HG03064 (cell line): Measurements from ENCODE around the gene TBX21.

Experiments used
- ATAC-seq: cut with Tn5 transposase; IDR thresholded peaks from one replicate; pipeline ENCODE4 v1.9.1; 2021; ENCODE audit warnings: low read depth; ENCODE audit not compliant: unreplicated experiment

TBX21 gene

DNA sequence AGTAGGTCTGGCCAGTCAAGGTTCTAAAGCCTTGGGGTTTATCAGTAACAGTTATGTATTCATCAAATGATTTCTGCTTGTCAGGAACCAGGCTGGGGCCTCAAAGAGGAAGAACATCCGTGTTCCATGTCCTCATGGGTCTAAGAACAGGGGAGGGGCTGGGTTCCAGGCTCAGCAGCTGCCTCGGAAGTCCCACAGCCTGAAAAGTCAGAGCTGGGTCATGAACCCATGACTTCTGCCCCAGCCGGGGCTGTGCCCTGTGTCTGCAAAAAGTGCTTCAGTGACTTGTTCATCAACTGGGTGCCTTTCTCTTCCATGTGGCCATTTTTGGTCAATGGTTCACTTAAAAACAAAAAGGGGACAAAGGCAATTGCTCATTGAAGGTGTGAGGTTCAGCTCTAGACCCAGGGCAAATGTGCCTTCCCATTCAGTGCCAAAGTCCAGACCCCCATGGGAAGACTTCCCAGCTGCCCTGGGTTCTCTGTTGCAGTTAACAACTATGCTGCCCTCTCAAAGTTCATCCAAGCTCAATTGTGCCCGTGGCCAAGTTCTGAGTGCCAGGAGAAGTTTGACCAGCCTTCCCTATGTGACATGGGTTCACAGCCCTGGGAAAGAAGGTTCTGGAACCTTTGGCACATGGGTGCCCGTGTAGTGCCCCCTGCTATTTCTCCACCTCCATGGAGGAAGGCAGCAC is 20.6 kb upstream of the TBX21 start:
- no peak for ATAC-seq

DNA sequence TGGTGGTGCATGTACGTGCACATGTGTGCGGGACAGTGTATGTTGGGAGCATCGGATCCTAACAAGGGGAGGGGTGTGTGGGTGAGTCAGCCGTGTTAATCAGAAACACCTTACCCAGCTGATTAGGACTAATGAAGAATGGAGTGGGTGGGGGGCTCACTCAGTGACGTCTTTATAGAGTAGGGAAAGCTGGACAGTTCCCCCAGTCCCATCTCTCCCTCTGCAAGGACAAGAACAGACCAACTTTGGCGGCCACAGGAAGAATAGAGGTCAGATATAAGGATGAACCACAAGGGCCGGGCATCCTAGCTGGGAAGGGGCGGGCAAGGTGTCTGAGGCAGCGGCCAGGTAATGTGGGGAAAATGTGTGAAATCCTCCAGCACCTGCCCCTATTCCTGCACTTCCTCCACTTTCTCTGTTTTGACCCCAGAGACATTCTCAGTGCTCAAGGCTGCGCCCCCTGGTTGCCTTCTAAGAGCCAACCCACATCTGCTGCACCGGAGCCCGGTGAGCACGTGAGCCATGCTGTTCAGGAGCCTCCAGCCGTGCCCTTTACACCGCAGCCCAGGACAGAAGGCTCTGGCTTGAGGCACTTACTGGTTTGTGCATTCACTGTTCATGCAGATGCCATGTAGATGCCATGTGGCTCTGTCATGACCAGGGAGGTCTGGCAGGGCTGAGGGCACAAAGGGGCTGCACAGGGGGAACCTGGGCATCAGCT is 18.9 kb upstream of the TBX21 start:
- ATAC-seq, result no peak

DNA sequence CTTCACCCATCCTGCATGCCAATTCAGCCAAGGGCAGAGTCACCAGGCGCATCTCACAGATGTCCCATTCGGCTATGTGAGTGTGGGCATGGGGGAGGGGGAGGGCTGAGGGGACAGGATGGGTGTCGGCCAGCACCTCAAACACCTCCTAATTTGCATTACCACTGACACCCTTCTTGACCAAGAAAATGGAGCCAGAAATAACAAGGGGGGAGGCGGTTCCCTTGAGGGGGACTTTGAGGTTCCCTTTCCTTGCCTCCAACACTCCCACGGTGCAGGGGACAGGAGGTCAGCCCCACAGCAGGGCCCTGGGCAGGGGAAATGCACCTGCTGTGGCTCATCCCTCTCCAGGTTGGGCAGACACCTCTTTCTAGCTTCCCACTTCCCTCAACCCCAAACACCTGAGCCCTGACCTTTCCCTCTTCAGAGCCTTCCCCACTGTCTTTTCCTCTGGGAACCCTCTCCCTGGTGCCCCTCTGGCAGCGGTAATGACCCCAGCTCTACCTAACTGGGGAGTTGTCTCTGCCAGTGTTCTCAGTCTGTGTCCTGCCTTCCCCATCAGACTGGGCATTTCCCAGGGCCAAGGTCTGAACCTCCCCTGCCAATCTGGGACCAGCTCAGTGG is 18.2 kb upstream of the TBX21 start:
- no peak for ATAC-seq

DNA sequence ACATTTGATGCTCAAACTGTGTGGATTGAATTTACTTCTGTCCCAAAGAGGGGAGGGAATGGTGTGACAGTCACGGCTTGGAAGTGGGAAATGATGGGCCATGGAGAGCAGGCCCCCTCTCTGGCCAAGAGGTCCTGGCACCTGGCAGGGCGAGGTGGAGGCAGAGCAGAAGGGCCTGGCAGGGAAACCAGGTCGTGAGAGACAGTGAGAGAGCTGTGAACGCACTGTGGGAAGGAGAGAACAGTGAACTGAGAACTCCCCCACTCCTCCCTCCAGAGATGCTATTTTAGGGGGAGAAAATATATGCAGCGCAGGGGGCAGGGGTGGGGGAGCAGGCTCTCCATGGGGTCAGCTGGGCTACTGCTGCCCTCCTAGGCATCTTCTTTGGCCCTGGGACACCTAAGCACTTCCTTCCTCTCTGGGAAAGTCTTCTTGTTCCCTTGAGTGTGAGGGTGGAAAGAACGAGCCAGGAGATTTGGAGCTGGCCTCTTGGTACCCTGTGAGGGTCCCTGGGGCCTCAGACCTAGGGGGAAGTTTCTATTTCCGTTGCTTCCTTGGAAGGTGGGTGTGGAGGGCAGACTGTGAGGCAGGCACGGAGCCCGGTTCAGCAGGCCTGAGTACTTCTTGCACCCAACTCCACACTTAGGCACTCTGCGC is 17.2 kb upstream of the TBX21 start:
- ATAC-seq, result no peak

DNA sequence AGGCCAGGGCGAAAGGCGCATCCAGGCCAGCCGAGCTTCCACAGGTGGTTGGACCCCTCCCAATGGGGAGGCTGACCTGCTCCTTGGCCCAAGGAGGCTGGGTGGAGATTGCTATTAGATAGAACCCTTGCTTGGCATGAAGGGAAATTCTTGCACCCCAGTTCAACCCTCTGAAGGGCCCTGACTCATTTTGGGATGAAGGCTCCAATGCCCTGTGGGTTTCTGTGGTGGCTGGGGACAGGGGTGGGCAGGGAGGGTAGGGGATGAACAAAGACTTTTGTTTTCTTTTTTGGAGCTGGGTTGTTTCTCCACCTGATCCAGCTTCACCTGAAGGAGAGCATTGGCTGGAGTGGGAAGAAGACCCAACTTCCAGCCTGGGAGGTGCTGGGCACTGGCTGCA is 16.7 kb upstream of the TBX21 start:
- ATAC-seq, result no peak

DNA sequence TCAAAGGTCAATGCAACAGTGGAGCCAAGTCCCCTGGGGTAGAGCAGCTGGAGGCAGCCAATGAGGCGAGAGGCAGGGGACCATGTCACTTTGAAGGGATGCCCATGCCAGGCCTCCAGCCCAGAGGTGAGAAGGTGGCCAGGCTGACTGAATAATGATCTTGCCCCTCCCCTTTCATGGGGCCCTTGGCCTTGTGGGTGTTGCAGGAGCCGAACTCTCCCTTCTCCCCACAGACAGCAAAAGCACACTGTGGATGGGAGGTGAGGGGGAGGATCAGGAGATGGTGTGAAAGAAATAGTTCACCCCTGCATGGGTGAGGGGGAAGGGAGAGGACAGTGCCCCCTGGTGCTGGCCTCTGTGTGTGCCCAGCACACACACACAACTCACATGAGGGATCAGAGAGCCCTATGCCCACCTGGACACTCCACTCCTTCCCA is 15.8 kb upstream of the TBX21 start:
- no peak for ATAC-seq

DNA sequence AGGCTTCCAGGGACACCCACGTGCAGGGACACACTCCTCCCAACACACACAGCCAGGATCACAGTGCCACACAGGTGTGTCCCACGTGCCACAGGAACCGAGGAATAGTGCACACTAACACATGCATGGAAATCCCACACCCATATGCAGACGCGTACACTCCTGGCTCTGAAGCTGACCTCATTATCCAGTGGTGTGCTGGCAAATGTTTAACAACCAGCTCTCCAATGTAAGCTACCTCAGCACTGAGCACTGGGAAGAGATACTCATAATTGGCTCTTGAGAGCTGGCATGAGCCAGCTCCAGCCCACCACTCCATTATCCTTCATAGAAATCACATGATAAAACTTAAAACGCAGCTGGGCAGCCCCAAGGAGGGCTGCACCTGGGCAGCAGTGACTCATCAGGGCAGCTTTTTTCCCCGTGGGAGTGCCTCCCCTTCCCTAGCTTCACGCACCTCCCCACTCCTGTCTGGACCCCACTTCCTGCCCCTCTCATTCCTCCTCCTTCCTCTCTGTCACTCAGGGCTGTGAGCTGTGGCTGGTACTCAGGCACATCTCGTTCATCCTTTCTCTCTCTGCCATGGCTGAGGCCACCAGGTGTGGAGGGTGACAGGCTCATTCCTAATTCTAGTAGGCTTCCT is 14.9 kb upstream of the TBX21 start:
- no peak for ATAC-seq

DNA sequence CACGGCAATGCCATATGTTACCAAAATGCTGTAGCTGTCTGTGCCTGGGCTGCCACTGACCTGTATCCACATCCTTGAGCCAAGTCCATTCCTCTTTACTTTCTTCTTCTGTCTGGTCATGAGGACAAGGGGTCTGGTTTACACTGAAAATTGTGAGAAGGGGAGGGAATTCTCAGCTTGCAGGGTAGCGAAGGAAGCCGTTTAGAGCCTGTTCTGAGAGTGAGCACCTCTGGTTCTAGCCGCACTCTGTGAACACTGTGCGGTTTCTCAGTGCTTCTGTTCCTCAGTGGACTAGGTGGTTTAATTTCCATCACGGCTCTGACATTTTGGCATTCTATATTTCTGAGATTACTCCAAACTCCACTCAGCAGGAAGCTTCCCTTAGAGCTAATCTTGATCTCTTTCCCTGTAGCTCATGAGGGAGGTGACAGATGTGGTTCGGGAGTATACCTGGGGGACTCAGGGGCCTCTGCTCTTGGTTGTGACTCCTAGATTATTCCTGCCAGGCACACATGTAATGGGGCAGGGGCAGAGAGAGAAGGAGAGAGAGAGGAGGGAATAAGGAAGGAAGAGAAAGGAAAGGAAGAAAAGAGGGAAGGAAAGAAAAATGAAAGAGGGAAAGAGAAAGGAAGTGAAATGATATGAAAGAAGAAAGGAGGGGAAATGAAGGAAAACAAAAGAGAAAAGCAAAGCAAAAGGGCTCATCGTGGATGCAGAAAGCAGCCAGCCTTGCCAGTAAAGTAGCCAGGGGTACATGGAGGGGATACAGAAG is 14.2 kb upstream of the TBX21 start:
- ATAC-seq, result no peak

DNA sequence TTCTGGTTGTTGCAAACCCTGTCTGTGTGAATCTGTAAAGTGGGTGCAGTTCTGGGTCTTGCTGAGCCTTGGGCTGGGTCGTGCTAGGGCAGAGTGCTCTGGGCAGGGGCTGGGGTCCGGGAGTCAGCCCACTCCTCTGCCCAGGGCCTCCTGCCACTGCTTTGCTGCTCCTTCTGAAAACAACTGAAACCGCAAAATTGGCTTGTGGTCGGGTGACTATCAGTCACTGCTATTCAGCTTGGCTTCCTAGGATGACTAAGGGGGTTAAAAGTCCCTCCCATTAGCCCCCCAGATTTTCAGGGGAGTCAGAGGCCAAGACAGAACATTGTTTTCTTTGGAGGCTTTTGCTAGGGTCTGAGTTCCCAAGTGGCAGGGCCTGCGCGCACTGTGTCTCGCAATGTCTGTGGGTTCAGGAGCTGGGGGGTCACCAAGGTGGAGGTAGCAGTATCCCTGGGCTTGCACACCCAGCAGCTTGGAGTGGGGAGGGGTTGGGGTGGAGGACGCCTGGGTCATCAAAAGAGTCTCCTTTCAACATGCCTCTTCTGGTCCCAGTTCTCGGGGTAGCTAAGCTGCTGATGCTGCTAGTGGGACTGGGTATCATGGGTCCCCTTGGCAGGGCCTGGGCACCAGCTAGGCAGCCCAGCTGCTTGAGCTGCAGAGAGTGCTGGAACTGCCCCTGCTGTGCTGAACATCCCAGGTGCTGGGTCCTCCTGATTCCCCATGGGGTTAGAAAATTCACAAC is 13.5 kb upstream of the TBX21 start:
- no peak for ATAC-seq

DNA sequence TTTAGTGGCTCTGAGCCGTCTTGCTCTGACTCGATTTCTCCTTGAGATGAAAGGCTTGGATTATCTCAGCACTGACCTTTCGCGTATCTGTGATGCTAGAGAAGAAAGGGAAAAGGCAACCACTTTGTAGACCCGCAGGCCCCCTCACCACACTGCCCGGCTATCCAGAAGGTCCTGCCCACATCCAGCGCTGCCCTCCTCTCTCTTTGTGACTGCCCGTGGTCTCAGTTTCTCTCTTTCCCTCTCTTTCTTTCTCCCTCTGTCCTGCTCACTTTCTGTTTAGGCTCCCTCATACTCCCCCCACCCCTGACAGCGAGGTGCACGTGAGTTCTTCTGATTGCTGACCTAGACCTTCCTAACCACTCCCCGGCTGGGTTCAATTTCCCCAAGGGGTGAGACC is 12.8 kb upstream of the TBX21 start:
- no peak for ATAC-seq

DNA sequence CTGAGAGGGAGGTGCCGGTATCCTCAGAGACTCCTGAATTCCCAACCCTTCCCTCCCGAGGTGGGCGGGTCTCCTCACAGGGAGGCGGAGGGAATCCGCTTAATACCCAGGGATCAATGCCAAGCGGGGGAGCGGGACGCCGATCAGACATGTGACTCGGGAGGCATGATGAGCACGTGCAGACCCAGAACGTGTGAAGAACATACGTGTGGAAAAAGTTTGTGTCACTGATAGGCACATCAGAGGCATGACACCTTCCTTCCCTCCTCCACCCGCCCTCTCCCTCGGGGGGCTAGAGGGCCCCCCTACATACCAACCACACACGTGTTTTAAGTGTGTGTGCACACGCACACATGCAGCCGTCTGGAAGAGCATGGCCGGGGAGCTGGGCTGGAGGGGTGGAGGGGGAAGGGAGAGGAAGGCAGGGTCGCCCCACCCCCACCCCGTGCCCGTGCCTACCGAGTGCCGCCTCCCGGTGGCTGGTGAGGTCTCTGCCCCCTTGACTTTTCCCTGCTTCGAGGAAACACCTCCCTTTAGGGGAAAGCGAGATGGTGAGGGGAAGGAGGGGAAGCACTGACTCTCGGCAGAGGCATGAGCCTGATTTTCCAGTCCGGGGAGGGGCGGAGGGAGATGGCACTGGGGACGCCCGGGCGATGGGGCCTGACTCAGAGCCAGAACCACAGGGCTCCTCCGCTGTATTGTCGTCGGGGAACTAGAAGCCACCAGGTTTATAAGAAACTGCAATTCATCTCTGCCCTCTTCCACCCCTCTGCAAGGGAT is 12.1 kb upstream of the TBX21 start:
- peak; percentile 25 for ATAC-seq

DNA sequence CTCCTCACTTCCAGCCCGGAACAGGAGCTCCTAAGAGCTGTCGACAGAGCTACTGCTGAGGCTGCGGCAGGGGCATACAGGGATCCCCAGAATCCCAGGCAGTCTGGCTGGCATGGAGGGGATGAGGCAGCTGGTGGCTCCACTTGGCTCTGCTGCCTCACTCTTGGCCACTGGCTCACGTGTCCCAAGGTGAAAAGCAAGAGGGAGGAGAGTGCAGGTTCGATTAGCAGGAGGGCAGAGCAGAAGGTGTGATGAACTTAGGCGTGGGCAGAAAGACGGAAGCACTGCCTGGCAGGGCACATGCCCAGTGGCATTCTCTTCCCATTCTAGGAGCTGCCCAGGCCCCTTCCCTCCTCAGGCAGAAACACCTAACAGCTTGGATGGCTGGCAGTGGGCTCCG is 11.3 kb upstream of the TBX21 start:
- no peak for ATAC-seq

DNA sequence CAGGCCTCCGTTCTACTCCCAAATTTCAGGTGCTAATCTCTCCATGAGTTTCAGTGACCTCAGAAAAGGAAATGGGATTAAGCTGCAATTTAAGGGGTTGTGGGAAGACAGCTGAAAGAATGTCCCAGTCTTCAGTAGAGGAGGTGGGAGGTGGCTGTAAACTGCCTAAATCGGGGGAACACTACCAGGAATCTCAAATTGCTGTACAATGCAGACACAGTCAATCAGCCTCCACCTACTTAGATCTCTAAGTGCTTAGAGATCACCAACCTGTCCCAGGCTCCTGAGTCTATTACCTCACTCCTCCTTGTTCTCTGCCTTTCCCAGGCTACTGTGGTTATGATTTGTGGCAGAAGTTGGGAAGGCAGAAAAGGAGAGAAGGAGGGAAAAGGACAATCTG is 8.3 kb upstream of the TBX21 start:
- no peak for ATAC-seq

DNA sequence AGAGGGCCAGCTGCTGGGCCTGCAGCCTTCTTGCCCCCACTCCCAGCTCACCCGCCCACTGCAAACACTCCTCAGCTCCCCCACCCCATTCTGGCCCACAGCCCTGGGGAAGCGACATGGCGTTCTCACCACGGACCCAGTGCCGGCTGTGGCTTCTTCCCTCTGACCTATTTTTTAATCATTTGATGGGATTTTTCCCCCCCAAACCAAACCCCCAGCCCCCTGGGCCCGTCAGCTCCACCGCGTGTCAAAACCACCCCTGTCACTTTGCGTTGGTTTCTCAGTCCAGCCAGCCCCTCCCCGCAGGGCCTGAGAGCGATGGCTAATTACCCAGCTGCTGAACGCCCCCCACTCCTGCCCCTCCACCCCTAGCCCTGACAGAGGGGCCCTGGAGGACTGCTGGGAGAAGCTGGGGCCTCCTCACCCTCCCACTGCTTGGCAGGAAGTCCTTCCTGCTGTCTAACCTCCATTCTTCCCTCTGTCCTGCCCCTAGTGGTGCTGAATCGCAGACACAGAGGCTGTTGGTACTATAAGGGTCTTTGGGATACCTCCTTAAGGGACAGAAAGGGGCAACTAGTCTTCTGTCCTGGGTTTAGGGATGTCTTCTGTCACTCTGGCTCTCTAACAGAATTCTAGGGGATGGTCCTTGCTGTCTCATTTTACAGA is 7.5 kb upstream of the TBX21 start:
- ATAC-seq, result no peak

DNA sequence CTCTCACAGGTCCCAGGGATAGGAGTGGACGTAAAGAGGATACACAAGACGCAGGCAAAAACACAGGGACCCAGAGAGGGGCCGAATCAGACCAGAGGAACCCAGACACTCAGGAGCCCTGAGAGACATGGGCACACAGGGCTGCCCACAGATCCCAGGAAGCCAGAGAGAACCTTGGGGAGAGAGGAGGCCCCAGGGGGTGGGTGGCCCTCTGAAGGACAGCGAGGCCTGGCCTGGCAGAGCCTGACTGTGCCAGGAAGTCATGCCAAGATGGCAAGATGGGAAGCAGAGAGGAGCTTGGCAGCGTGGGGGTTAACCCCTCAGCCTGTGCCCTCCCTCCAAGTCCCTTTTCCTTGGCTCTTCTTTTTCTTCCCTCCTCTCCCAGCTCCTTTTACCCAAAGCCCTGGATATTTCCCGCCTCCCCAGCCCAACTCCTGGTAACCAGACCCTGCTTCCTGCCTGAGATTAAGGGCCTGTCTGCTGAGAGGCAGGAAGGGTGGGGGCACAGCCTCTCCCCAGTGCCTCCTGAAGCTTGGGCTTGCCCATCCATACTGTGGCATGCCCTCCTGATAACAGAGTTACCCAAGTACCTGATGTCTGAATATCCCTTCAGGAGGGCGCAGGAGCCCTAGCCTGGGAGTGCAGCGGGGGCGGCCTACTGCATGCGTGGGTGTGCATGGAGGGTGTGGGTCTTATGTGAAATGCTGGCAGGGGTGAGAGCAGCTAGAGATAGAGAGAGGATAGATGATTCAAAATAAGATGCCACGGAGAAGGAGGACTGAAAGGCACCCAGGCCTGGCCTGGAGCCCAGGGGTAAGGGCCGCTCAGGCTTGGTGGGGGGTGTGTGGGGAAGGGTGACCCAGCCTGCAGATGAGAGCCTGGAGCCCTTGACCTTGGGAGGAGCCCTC is 6.0 kb upstream of the TBX21 start:
- ATAC-seq, result no peak

DNA sequence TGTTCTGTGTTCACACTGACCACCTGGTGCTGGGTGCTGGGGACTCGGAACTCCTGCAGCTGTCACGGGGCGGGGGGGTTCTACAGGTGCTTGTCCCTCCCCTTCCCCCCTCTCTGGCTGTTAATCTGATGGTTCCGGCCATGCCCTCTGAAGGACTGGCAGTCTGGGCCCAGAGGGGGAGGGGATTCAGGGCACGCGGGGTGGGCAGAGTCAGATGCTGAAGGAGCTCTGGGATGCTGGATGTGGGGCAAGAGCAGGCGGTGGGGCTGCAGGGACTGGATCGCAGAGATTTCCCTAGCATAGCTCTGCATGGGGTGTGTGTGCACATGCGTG is 5.4 kb upstream of the TBX21 start:
- no peak for ATAC-seq

DNA sequence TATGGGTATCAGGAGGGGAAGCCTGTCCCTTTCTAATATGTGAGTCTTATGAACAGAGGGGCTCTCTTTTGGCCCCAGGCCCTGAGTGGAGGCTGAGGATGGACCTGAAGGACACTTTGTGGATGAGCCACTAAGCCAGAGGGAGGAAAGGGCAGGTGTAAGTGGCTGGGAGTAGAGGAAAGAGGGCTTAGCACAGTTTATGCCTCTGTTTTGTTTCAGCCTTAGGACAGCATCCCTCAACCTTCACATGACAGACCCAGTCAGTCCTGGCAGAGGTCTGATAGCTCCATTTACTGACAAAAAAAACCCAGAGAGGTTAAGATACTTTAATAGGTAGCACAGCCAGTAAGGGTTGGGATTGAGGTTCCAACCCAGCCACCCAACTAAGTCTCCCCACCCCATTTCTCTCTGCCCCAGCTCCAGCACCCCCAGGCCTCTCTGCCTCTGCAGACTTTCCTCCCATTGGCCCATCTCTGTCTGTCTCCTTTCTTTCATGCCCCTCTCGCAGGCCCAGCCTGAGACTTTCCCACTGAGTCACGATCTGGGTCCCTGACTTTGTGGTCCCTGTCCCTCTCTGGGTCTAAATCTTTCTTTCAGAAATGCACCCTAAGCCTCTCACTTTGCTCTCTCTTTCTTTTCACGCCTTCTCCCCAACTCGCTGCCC is 4.7 kb upstream of the TBX21 start:
- no peak for ATAC-seq
